H1 (cell line): Measurements from ENCODE around the gene EIPR1. TPM values are rescaled to one million over a fixed set of nuclear protein-coding genes. Genes with fewer than 3 reads are reported as not detected.

Source experiments
- CHD7 ChIP-seq: fragments of 300-600 bp; sonication (generic); IDR thresholded peaks from 2 replicates; pipeline ENCODE4 v1.7.1; 2012; ENCODE audit warnings: low read length, moderate library complexity, mild to moderate bottlenecking, inconsistent platforms; ENCODE audit not compliant: insufficient replicate concordance
- RAD21 ChIP-seq, 2 experiments: IDR thresholded peaks in 1 of 2; conservative IDR thresholded peaks in 1 of 2; 2 replicates each; pipeline ENCODE4 v1.6.1; 2011; ENCODE audit warnings: low read depth in 2 of 2, low read length in 2 of 2, improper control_type of control experiment in 1 of 2, inconsistent platforms in 1 of 2, mild to moderate bottlenecking in 1 of 2, moderate library complexity in 1 of 2
- SP1 ChIP-seq: IDR thresholded peaks from 2 replicates; pipeline ENCODE4 v1.6.1; 2011; ENCODE audit warnings: low read depth, low read length
- YY1 ChIP-seq: IDR thresholded peaks from 2 replicates; pipeline ENCODE4 v1.6.1; 2011; ENCODE audit warnings: low read depth, mild to moderate bottlenecking, low read length
- polyA plus RNA-seq, 7 experiments: library from polyadenylated mRNA; depleted of rRNA in 3 of 7; stranded (reverse) in 5 of 7; unstranded in 2 of 7; fragments of >200 nt in 5 of 7; fragments of 200-250 nt in 2 of 7; gene quantifications; 1 replicate in 5 of 7; 2 replicates in 1 of 7; 4 replicates in 1 of 7; pipeline versions ENCODE4 v1.2.1 to v1.2.3, GENCODE V29; 2011 to 2013; ENCODE audit warnings: missing spikeins in 2 of 7, mixed read lengths in 2 of 7
- total RNA-seq: library from RNA; stranded (reverse); fragmentation: NEBNext Ultra II Directional; extraction: Animal tissue kit (Norgen Biotek cat#: 25700); gene quantifications from 2 replicates; pipeline ENCODE4 v1.2.1, GENCODE V29; 2021

The EIPR1 gene
- total and polyA plus RNA-seq, 2 of the 8 experiments (the other 6 are each of a cell fraction or from before 2014, with no cell fraction given), result 26.3 to 56.4 TPM

- TF ChIP-seq RAD21 (IDR thresholded peaks at IDR 0.05 in 1 of 2, conservative IDR thresholded peaks at IDR 0.05 in 1 of 2; ENCODE audit: low read depth in 2 of 2, low read length in 2 of 2), result no peak
- no peak for TF ChIP-seq SP1
- no peak for TF ChIP-seq CHD7
- TF ChIP-seq YY1, result no peak
Measured at GRCh38 chr2:3260959-3261358, 116.7 kb downstream of the EIPR1 start (continued).
